NT2/D1 (cell line): ENCODE measurements around the gene SORCS3.

Experiments
- DNase-seq: peaks from one replicate; pipeline ENCODE4 v3.0.0-alpha.2; 2011; ENCODE audit warnings: low read depth, low spot score
- H3K27me3 ChIP-seq: 2 replicates; pipeline ENCODE4 v1.6.0; 2011; ENCODE audit warnings: mild to moderate bottlenecking; ENCODE audit not compliant: insufficient read length, insufficient read depth
- H3K36me3 ChIP-seq: 2 replicates; pipeline ENCODE4 v1.6.1; 2011; ENCODE audit warnings: mild to moderate bottlenecking, low read length, mixed read lengths; ENCODE audit not compliant: insufficient read depth, insufficient read length
- H3K4me1 ChIP-seq: 2 replicates; pipeline ENCODE4 v1.5.1; 2011; ENCODE audit not compliant: insufficient read depth, insufficient read length
- H3K4me3 ChIP-seq: 2 replicates; pipeline ENCODE4 v1.5.1; 2011; ENCODE audit warnings: low read depth; ENCODE audit not compliant: insufficient read length
- H3K9ac ChIP-seq: 2 replicates; pipeline ENCODE4 v1.6.0; 2011; ENCODE audit warnings: low read depth; ENCODE audit not compliant: insufficient read length
- H3K9me3 ChIP-seq: 2 replicates; pipeline ENCODE4 v1.5.1; 2011; ENCODE audit warnings: mild to moderate bottlenecking, low read length; ENCODE audit not compliant: insufficient read depth
- SUZ12 ChIP-seq: IDR thresholded peaks from 2 replicates; pipeline ENCODE4 v1.6.1; 2011; ENCODE audit not compliant: insufficient read length, insufficient read depth; ENCODE audit errors: extremely low read depth
- YY1 ChIP-seq: IDR thresholded peaks from 2 replicates; pipeline ENCODE4 v1.6.1; 2011; ENCODE audit not compliant: insufficient read length, insufficient read depth
- ZNF274 ChIP-seq: IDR thresholded peaks from 2 replicates; pipeline ENCODE4 v1.6.1; 2011; ENCODE audit warnings: mild to moderate bottlenecking, low read depth, low read length

SORCS3 gene

DNA sequence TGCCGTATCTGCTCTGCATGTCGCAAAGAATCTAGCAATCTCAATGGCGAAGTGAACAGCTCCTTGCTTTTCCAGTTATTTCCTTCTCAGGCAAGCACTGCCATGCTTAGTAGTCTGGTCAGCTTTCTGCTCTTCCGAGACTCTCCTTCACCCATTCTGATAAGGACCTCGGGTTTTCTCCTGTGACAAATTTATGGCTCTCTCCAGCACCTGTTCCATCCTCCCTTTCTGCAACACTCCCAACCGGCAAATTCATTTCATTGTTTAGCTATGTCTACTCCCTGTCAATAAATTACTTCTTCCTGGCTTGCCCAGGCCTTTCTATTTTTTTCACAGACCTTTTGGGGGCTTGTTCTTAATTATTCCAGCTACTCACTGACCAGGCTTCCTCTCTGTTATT, 252.6 kb downstream of the SORCS3 start:
- 0 out of 2 replicates have a peak, but pooled peaks cover 7% of the 10 kb centered on the region for H3K9me3 ChIP-seq
- no peaks in the 10 kb centered on the region for H3K4me1 ChIP-seq
- TF ChIP-seq YY1 (no peak), SUZ12 (no peak), ZNF274 (no peak)
- H3K27me3 ChIP-seq, result no peaks in the 10 kb centered on the region
- DNase-seq, result no peak
- no peak overlapping the region for H3K4me3 ChIP-seq
- no peak overlapping the region for H3K9ac ChIP-seq
- H3K36me3 ChIP-seq, result no peaks in the 10 kb centered on the region

GRCh38 chr10:104894681-104895080, 253.6 kb downstream of the SORCS3 start:
- Histone ChIP-seq H3K9ac (no peak overlapping the region), H3K4me3 (no peak overlapping the region), H3K27me3 (no peaks in the 10 kb centered on the region), H3K4me1 (no peaks in the 10 kb centered on the region), H3K9me3 (0 out of 2 replicates have a peak, but pooled peaks cover 2% of the 10 kb centered on the region), H3K36me3 (no peaks in the 10 kb centered on the region)
- no peak for DNase-seq
- TF ChIP-seq ZNF274 (no peak), SUZ12 (no peak), YY1 (no peak)

- H3K4me3 ChIP-seq, result no peak overlapping the region
- no peak for DNase-seq
- H3K9me3 ChIP-seq, result no peaks in the 10 kb centered on the region
- no peaks in the 10 kb centered on the region for H3K4me1 ChIP-seq
- H3K27me3 ChIP-seq, result no peaks in the 10 kb centered on the region
- TF ChIP-seq ZNF274 (no peak), YY1 (no peak), SUZ12 (no peak)
- no peaks in the 10 kb centered on the region for H3K36me3 ChIP-seq
- H3K9ac ChIP-seq, result no peak overlapping the region
Observed at GRCh38 chr10:104895541-104895940, 254.5 kb downstream of the SORCS3 start.

DNA sequence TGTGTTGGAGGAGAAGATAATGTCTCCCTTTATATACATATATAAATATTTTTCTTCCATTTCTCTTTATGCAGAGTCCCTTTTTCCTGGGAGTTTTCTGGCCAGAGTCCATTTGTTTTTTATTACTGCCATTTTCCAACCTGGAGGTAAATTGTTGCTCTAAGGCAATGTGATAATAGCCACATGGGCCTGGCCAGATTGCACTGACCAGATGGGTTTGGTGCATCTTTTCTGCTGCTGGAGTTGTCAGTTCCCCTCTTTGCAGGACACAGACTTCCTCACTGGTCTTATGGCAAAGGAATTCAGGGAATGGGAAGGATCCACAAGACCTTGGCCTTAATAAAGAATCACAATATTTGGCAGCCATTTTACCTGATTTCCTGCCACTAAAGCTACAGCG, 254.9 kb downstream of the SORCS3 start:
- Histone ChIP-seq H3K27me3 (no peaks in the 10 kb centered on the region), H3K4me1 (no peaks in the 10 kb centered on the region), H3K4me3 (no peak overlapping the region), H3K9ac (no peak overlapping the region), H3K9me3 (no peaks in the 10 kb centered on the region), H3K36me3 (no peaks in the 10 kb centered on the region)
- DNase-seq, result no peak
- no peak for TF ChIP-seq SUZ12
- no peak for TF ChIP-seq ZNF274
- no peak for TF ChIP-seq YY1

- Histone ChIP-seq H3K4me1 (no peaks in the 10 kb centered on the region), H3K9ac (no peak overlapping the region), H3K9me3 (no peaks in the 10 kb centered on the region), H3K27me3 (no peaks in the 10 kb centered on the region), H3K4me3 (no peak overlapping the region), H3K36me3 (no peaks in the 10 kb centered on the region)
- no peak for DNase-seq
- no peak for TF ChIP-seq ZNF274
- no peak for TF ChIP-seq SUZ12
- TF ChIP-seq YY1, result no peak
Observed at GRCh38 chr10:104897696-104898095, 256.6 kb downstream of the SORCS3 start.

GRCh38 chr10:104899779-104900178, 258.7 kb downstream of the SORCS3 start:
- H3K4me1 ChIP-seq, result no peaks in the 10 kb centered on the region
- no peaks in the 10 kb centered on the region for H3K27me3 ChIP-seq
- H3K9me3 ChIP-seq, result no peaks in the 10 kb centered on the region
- TF ChIP-seq ZNF274 (no peak), YY1 (no peak), SUZ12 (no peak)
- no peaks in the 10 kb centered on the region for H3K36me3 ChIP-seq
- H3K4me3 ChIP-seq, result no peak overlapping the region
- H3K9ac ChIP-seq, result no peak overlapping the region
- no peak for DNase-seq

- Histone ChIP-seq H3K36me3 (no peaks in the 10 kb centered on the region), H3K9me3 (no peaks in the 10 kb centered on the region), H3K9ac (no peak overlapping the region), H3K27me3 (no peaks in the 10 kb centered on the region), H3K4me1 (no peaks in the 10 kb centered on the region), H3K4me3 (no peak overlapping the region)
- no peak for DNase-seq
- no peak for TF ChIP-seq ZNF274
- TF ChIP-seq YY1, result no peak
- no peak for TF ChIP-seq SUZ12
Observed at GRCh38 chr10:104903433-104903832, 262.3 kb downstream of the SORCS3 start.
